Measurements from ENCODE around the gene C11orf68.

C11orf68 gene

DNA sequence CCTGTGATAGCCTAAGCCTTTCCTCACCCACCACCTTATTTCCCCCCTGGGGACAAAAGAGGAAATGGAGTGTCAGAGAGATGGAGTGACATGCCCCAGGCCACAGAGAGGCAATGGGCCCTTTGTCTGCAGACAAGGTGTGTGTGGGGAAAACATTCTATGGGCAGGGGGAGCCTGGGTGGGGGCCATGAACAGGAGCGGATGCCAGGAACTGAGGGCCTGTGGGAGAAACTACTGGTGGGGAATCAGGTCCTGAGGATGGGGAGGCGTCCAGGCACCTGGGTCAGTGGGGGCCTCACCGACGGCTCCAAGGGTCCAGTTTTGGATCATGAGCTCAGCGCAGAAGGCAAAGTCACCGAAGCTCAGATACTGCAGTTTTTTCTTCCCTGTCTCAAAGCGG, 33.6 kb downstream of the C11orf68 start:
- DNase-seq, result no peak
- peaks cover 26% of the 10 kb centered on the region for H3K79me2 ChIP-seq (ENCODE audit: low read length)
- no peak overlapping the region for H3K4me2 ChIP-seq (ENCODE audit: low read depth, low read length)

DNA sequence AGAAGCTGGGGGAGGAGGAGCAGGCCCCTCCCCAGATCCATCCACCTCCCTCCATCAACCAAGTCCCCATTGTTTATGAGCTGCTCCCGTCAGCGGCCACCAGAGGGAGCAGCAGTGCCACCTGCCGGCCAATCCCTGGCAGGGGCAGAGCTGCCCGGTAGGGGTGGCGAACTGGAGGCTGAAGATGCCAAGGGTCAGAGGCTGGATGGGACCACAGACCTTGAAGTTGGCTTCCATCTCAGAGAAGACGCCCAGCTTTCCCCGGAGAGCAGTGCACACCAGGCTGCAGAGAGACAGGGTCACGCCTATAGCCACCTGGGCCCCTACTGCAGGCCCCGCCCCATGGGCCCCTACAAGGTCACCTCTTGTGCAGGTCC, 34.2 kb downstream of the C11orf68 start:
- H3F3A ChIP-seq (ENCODE audit: insufficient read depth, low read length), result peaks cover 19% of the 10 kb centered on the region
- H3K9ac ChIP-seq (ENCODE audit: low read length), result no peak overlapping the region
- no peak overlapping the region for H3K27ac ChIP-seq (ENCODE audit: low read length)
- peaks cover 23% of the 10 kb centered on the region for H3K4me1 ChIP-seq (ENCODE audit: low read length)
- no peak overlapping the region for H3K4me3 ChIP-seq (ENCODE audit: low read length)
- no peaks in the 10 kb centered on the region for H4K20me1 ChIP-seq (ENCODE audit: insufficient read depth, low read length)
- H3K4me2 ChIP-seq (ENCODE audit: low read depth, low read length), result no peak overlapping the region; the same call in 1 of the 2 replicates
- H3K9me3 ChIP-seq (replicated peaks; ENCODE audit: insufficient read depth, low read length), result no peaks in the 10 kb centered on the region
- peaks cover 26% of the 10 kb centered on the region for H3K79me2 ChIP-seq (ENCODE audit: low read length)
- H3K27me3 ChIP-seq (replicated peaks; ENCODE audit: insufficient read depth, low read length), result no peaks in the 10 kb centered on the region
- H3K9me2 ChIP-seq (replicated peaks; ENCODE audit: insufficient read depth, low read length), result no peaks in the 10 kb centered on the region
- peak; percentile 79 for DNase-seq
- no peak overlapping the region for H2AFZ ChIP-seq (ENCODE audit: low read length)
- H3K36me3 ChIP-seq (replicated peaks; ENCODE audit: insufficient read depth, low read length), result peaks cover 8% of the 10 kb centered on the region
- no peak for TF ChIP-seq EZH2phosphoT487 (IDR thresholded peaks at IDR 0.05; ENCODE audit: low read length)
- TF ChIP-seq CTCF (IDR thresholded peaks at IDR 0.05; ENCODE audit: low read length), result peak; percentile 100

More for the DNA sequence above, 33.6 kb downstream of the C11orf68 start:
- Histone ChIP-seq H3K9ac (ENCODE audit: low read length) (no peak overlapping the region), H3K4me3 (ENCODE audit: low read length) (no peak overlapping the region), H3K4me1 (ENCODE audit: low read length) (peaks cover 28% of the 10 kb centered on the region), H4K20me1 (ENCODE audit: insufficient read depth, low read length) (no peaks in the 10 kb centered on the region), H3F3A (ENCODE audit: insufficient read depth, low read length) (peaks cover 23% of the 10 kb centered on the region), H2AFZ (ENCODE audit: low read length) (no peak overlapping the region), H3K9me2 (replicated peaks; ENCODE audit: insufficient read depth, low read length) (no peaks in the 10 kb centered on the region), H3K27me3 (replicated peaks; ENCODE audit: insufficient read depth, low read length) (no peaks in the 10 kb centered on the region), H3K27ac (ENCODE audit: low read length) (no peak overlapping the region), H3K9me3 (replicated peaks; ENCODE audit: insufficient read depth, low read length) (no peaks in the 10 kb centered on the region), H3K36me3 (replicated peaks; ENCODE audit: insufficient read depth, low read length) (peaks cover 8% of the 10 kb centered on the region)
- no peak for TF ChIP-seq EZH2 (optimal IDR thresholded peaks at IDR 0.05; ENCODE audit: low read depth, low read length)
- TF ChIP-seq CTCF (IDR thresholded peaks at IDR 0.05; ENCODE audit: low read length), result no peak
- no peak for TF ChIP-seq EZH2phosphoT487 (IDR thresholded peaks at IDR 0.05; ENCODE audit: low read length)

DNA sequence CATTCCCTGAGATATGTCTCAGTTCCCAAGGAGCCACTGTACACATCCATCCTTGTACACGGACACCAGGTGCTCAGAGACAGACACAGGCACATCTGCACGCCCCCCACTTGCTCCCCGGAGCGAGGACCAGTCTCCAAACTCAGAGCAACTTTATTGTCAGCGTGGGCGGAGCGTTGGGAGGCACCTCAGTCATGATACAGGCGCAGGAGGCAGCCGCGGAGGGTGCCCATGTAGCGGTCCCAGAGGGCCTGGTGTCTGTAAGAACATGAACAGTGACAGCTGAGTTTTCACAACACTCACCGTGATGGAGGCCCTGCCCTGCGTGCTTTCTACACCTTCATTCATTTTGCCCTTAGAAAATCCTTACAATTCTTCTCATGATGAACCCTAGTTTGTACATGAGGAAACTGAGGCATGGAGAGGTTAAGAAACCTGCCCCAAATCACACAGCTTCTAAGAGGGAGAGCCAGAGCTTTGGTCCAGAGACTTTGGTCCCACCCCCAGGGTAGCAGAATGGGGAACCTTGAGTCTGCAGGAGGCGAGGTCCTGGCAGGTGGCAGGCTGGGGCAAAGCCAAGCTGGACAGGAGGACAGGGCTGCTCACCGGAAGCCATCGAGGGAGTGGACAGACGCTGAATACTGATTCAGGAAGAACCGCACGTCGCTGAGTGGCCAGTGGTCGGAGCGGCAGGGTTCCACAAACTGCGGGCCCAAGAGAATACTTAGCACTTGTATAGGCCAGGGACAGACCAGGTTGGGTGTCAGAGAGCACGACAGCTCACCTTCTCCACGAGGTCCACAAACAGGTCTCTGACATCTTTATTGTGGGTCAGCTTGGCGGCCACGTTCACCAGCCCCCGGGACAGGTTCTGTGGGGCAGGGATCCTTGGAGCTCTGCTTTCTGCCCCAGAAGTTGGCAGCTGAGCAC, 34.8 kb downstream of the C11orf68 start:
- no peaks in the 10 kb centered on the region for H3K27me3 ChIP-seq (replicated peaks; ENCODE audit: insufficient read depth, low read length)
- no peak overlapping the region for H3K4me3 ChIP-seq (ENCODE audit: low read length)
- no peak for TF ChIP-seq CTCF (IDR thresholded peaks at IDR 0.05; ENCODE audit: low read length)
- TF ChIP-seq EZH2phosphoT487 (IDR thresholded peaks at IDR 0.05; ENCODE audit: low read length), result no peak
- TF ChIP-seq EZH2 (optimal IDR thresholded peaks at IDR 0.05; ENCODE audit: low read depth, low read length), result no peak
- H3K27ac ChIP-seq (ENCODE audit: low read length), result no peak overlapping the region
- no peak for DNase-seq
- H3F3A ChIP-seq (ENCODE audit: insufficient read depth, low read length), result peaks cover 13% of the 10 kb centered on the region; the same call in 1 of the 2 replicates
- H3K9me2 ChIP-seq (replicated peaks; ENCODE audit: insufficient read depth, low read length), result no peaks in the 10 kb centered on the region
- H3K4me2 ChIP-seq (ENCODE audit: low read depth, low read length), result no peak overlapping the region
- no peaks in the 10 kb centered on the region for H3K9me3 ChIP-seq (replicated peaks; ENCODE audit: insufficient read depth, low read length)
- peaks cover 8% of the 10 kb centered on the region for H3K36me3 ChIP-seq (replicated peaks; ENCODE audit: insufficient read depth, low read length)
- no peaks in the 10 kb centered on the region for H4K20me1 ChIP-seq (ENCODE audit: insufficient read depth, low read length)
- H3K9ac ChIP-seq (ENCODE audit: low read length), result no peak overlapping the region
- peaks cover 20% of the 10 kb centered on the region for H3K4me1 ChIP-seq (ENCODE audit: low read length)
- no peak overlapping the region for H2AFZ ChIP-seq (ENCODE audit: low read length)
- H3K79me2 ChIP-seq (ENCODE audit: low read length), result peaks cover 26% of the 10 kb centered on the region

All from MM.1S (cell line).